NCI-H128 (cell line): Measurements from ENCODE around the gene CPNE7.
"Not testable (repeated sequence)": the region's sequence is repeated elsewhere in the genome, so short reads cannot be mapped to it uniquely, and the experiment has no call there.

Source experiments
- DNase-seq: peaks from one replicate; lab custom pipeline; 2025; ENCODE audit not compliant: unreplicated experiment; lab: John Stamatoyannopoulos, UW

CPNE7 gene

DNA sequence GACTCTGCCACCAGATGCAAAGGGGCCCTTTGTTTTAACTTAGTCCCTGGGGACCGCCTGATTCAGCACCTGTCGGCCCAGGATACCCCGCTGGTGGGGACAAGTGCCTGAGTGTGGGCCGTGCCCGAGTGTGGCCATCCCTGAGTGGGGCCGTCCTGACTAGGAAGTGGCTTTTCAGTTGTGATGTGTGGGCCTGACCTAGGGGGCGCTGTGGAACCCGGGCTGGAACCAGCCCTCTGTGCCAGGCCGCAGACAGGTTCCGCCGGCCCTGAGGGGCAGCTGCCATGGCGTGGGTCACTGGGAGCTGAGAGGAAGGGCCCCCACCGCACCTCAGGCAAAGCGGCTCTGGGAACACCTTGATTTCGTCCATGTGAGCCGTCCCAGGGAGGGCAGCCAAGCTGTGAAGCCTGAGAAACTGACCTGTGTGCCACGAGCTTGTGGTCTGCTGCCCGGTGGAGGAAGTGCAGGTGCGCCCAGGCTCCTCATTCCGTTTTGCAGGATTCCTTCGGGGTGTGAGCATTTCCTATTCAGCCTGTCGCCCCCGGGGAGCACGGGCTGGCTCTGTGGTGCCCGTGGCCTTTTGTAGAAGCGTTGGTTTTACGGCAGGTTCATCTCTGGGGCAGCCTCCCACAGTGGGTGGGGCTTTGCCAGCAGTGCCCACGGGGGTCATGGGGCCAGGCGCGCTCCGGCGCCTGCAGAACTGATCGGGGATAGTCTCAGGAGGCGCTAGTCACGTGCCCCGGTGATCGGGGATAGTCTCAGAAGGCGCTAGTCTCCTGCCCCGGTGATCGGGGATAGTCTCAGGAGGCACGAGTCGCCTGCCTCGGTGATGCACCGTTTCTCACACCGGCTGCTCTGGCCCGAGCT is 9.8 kb upstream of the CPNE7 start:
- no peak for DNase-seq

DNA sequence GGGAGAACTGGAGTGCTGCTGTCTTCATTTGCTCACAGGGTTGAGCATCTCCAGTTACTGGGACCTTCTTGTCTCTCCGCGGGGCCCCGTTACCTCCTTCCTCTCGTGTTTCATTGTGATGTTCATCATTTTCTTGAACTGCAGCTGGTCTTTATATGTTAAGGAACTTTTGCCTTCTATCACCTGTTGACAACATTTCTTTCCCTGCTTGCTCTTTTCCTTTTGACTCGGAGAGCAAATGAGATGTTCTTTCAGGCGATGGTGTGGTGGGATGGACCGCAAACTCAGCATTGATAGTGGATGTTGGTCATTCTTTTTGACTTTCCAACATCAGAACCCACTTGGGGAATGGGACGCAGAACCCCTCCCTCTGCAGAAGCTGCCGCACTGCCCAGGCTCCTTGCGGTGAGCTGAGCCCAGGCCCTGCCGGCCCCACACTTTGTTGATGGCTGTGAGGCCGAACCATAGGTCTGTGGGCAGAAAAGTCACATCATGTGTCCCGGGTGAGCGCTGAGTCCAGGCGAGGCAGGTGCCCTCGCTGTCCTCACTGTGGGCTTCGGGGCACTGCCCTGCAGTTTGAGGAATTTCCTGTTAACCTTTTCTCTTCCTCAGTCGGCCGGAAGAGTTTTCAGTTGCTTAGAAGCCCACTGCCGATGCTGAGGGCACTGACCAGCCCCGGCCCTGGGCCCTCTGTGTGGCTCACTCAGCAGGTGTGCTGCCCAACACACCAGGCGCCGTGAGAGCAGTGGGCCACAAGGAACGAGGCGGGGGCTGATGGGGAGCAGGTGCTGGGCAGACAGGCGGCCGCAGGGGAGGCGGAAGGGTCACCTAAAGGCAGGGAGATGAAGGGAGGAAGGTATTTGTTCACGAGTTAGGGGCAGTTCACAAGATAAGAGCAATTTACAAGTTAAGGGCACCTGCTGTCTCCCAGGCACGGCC is 7.6 kb upstream of the CPNE7 start:
- DNase-seq = no peak

DNA sequence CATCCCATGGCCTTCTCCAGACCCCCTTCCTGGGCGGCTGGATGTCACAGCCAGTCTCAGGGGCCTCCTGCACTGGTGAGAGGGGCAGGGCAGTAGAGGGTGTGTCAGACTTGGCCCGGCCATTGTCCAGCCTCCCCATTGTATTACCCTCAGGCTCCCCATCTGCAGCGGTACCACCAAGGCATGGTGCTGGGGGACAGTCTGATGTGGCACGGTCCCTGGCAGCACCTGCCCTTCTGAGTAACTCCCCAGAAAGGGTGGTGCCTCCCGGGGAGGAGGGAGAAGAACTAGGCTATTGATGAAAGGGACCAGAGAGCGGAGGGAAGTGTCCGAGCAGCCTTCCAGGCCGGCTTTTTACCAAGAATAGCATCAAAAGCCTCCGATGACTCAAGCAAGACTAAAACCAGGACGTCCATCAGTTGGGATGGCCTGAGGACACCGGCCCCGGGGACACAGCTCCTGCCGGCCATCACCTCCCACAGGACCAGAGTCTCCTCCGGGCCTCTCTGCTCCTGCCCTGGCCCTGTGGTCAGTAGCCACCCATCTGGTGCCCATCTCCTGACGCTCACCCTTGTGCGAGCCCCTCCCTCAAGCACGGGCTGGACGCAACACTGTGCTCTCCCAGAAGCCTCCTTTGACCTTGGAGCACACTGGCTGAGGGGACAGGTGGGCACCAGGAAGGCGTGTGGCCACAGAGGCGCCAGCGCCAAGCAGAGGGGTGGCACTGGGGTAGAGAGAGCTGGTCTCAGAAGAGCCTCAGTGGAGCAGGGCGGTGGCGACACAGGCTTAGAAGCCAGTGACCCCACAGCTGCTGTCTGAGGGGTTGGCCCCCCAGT is 5.8 kb upstream of the CPNE7 start:
- no peak for DNase-seq

DNA sequence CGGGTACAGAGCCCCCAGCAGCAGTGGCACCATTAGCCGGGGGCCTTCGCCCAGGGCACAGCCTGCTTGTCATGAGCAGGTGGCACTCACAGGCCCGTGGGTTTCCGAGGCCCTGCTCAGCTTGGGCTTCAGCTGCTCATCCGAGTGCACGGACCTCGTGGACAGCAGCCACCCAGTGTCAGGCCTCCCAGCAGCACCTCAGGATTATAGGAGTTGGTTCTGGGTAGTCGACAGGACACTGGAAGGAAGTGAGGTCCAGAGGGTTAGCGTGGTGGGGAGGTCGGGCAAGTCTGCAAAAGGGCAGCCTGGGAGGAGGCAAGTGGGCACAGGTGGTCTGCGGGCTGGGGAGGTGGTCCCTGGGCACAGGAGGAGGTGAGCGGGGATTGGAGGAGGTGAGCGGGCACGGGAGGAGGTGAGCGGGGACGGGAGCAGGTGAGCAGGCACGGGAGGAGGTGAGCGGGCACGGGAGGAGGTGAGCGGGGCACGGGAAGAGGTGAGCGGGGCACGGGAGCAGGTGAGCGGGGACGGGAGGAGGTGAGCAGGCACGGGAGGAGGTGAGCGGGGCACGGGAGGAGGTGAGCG is 5.1 kb upstream of the CPNE7 start:
- DNase-seq = no peak

DNA sequence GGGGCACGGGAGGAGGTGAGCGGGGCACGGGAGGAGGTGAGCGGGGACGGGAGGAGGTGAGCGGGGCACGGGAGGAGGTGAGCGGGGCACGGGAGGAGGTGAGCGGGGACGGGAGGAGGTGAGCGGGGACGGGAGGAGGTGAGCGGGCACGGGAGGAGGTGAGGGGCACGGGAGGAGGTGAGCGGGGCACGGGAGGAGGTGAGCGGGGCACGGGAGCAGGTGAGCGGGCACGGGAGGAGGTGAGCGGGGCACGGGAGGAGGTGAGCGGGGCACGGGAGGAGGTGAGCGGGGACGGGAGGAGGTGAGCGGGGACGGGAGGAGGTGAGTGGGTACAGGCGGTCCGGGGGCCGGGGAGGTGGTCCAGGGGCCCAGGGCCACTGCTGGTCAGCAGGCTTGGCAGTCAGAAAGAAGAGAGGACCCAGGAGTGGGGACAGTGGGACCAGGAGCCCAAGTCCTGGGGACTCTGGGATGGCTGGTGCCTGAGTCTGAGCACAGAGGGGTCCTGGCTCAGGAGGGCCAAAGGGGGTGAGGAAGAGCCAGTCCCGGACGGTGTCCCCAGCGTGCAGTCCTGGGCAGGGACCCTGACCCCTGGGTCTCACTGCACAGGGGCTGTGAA is 4.5 kb upstream of the CPNE7 start:
- DNase-seq = not testable (repeated sequence)

DNA sequence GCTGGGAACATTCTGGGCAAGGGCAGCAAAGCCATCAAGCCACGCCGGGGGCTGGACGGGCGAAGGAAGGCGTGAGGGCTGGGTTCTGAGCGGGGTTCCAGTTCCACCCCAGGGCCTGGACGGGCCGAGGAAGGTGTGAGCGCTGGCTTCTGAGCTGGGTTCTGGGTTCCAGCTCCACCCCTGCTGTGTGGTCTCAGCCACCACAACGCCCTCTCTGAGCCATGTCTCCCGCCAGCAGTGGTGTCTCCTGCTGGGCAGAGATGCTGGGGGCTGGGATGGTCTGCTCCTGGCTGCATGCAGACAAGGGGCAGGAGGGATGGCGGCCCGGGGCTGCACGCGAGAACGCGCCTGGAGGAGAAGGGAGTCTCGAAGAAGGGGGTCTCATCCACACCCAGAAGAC is 3.9 kb upstream of the CPNE7 start:
- DNase-seq = no peak

DNA sequence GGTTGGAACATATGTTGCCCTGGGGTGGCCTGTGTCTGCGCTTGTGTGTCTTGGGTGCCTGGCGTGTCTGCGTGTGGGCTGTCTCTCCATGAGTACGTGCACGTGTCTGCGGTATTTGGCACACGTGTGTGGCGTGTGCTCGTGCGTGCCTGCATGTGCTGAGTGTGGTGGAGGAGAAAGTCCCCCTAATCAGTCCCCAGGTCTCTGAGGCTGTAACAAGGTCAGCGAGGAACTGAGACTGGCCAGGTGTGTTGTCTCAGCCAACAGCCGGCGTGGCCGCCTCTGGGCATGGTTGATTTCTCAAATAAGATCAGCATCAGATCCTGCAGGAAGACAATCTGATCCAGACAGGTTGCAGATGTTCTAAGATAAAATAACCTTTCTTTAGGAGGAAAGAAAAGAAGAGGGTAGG is 3.5 kb upstream of the CPNE7 start:
- no peak for DNase-seq

DNA sequence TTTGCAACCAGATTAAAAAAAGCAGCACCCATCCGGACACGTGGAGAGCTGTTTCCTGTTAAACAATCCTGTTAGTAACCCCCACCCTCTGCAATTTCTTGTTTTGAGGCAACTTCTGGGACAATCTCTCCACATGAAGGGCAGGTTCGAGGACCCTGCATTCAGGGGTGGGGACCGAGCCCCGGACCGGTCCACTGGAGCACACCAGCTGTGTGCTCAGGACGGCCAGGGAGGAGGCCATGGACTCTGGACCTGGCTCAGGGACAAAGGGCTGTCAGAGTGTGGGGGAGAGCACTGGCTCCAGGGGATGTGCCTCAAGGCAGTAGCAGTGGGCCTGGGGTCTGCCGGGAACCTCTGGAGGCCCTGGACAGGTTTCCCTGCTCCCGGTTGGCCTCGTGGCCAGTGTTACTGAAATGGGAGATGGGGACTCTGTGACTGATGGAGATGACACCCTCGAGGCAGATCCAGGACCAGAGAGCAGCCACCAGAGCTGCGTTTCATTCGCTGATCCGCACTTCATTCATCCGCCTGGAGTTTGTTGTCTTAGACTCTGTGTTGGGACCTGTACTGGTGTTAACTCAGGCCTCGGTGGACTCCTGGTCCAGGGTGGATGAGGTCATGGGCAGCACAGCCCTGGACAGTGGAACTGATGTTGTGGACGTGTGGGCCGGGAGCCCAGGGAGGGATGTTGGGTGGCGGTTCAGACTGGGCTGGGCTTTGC is 2.9 kb upstream of the CPNE7 start:
- DNase-seq = no peak

DNA sequence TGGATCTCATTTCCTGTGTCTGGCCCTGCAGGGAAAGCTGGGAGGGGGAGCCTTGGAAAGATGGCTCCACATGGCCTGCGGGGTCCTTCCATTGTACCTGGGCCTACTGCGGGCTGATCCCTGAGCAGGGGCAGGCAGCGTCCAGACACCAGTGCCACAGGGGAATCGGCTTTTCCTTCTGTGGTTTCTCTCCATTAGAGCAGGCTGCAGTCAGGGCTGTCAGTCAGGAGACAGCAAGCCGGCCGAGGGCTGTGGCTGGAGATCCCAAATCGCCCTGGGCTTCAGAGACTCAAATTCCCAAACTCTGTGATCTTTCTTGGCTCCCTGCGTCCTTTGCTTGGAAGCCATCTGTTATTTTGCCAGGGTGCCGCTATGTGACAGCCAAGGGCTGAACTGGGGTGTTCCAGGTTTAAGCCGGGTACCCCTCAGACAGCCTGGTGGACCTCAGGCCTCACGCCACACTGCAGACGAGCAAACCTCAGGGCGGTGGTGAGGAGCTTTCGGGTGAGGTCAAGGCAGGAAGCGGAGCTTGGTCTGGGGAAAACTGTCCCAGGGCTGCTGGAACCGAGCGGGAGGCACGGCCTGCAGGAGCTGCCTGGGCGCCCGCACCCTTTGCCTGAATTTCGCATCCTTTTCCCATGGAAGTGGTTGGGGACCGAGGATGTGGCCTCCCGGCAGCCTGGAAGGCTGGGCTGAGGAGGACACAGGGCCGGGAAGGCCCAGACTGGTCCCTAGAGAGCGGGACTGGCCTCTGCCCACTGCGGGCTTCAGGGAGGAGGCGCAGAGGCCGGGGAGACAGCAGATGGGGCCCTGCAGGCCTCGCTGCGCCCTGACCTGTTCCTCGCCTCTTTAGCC is 1.5 kb upstream of the CPNE7 start:
- DNase-seq = no peak

DNA sequence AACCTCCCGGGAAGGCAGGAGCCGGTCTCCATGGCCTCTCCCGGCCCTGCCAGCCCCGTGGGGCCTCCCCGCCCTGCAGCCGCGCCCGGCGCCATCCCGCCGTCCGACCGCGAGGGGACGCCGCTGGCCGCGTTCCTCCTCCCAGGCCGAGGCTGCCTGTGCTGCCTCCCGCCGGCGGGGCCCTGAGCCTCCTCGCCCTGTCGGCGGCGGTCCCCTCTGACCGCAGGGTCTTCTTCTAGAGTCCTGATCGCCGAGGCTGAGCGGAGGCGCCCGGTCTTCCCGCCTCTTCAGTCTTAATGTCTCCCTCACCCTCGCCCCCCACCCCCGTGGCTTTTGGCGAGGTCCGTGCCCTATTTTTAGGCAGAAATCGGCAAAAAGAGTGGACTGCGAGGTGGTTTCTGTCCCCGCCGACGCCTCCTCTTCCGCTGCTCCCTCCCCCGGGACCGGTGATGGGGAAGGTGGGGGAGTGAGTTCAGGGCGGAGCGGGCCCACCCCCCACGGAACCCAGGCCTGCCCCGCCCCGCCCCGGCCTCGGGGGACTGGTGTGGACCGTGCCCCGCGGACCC is 794 bp upstream of the CPNE7 start:
- no peak for DNase-seq

DNA sequence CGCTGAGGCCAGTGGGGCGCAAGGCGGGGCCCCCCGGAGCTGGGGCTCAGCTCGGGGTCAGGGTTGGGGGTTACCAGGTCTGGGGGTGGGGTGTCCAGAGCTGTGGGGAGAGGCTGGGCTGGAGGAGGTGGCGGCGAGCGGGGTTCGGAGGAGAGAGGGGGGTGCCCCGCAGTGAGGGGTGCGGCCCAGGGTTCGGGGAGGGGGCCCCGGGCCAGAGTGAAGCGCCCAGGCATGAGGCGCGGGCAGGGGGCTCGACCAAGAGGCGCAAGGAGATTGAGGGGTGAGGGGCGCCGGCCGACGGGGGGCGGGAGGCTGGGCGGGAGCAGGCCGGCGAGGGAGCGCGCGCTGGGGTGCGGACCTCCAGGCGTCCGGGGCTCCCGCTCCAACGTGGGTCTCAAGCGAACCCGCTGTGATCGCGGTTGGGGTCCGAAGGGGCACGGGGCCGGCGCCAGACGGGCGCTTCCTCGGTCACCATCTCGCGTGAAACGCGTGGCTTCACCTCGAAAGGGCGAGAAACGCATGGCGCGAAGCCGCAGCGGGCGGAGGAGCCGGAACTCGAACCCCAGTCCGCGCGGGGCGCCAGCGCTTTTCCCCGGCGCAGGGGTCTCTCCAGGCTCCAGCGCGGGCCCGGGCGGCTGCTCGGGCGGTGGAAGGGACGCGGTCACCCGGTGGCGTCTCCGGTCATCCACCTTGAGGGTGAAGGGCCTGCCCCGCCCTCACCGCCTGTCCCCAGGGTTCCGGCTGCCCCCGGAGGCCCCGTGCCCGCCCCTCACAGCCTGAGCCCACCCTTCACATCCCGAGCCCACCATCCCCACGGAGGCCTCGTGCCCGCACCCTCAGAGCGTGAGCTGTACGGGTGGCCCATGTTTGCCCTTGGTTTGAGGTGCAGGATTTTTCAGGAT is 846 bp downstream of the CPNE7 start:
- DNase-seq = no peak

DNA sequence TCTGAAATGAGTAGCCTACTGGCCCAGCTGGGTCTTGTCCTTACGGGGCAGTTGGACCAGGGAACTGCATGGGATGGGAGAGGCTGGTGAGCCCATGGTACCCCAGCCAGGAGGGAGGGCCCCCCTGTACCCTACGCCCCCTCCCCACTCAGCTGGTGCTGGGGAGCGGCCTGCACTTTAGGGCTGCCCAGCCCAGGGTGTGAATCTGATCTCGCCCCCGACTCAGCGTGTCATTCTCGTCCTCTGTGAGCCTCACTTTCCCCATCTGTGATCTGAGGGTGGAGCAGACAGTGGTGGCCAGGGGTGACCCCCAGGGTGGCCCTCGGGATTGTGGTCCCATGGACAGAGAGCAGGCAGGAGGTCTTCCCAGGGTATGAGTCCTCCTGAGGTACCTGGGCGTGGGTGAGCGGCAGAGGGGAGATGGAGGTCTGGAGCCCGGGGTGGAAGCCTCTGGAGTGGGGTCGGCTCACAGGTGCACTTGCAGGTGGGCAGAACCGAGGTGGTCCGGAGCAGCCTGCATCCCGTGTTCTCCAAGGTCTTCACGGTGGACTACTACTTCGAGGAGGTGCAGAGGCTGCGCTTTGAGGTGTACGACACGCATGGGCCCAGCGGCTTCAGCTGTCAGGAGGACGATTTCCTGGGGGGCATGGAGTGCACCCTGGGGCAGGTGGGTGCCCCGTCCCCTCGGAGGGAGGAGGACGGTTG is 1.6 kb downstream of the CPNE7 start:
- DNase-seq = no peak

DNA sequence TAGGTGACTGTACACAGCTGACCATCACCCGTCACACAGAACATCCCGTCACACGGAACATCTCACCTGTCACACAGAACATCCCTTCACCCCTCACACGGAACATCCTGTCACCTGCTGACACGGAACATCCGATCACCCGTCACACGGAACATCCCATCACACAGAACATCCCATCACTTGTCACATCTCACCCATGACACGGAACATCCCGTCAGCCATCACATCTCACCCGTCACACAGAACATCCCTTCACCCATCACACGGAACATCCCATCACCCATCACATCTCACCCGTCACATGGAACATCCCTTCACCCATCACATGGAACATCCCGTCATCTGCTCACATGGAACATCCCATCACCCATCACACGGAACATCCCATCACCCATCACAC is 3.8 kb downstream of the CPNE7 start:
- DNase-seq = no peak

DNA sequence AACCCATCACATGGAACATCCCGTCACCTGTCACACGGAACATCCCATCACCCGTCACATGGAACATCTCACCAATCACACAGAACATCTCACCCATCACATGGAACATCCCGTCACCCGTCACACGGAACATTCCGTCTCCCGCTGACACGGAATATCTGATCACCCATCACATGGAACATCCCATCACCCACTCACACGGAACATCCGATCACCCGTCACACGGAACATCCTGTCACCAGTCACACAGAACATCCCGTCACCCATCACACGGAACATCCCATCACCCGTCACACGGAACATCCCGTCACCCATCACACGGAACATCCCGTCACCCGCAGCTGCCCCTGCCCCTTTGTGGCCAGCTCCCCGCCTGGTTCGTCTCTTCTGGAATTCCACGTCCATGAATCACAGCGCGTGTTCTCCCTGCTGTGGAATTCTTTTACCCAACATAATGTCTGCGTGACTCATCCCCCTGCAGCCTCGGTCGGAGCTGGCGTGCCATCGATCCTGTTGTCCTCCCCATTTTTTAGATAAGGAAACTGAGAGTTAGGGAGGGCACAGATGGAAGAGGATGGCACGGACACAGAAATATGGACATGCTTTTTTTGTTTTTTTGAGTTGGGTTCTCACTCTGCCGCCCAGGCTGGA is 5.6 kb downstream of the CPNE7 start:
- DNase-seq = no peak

DNA sequence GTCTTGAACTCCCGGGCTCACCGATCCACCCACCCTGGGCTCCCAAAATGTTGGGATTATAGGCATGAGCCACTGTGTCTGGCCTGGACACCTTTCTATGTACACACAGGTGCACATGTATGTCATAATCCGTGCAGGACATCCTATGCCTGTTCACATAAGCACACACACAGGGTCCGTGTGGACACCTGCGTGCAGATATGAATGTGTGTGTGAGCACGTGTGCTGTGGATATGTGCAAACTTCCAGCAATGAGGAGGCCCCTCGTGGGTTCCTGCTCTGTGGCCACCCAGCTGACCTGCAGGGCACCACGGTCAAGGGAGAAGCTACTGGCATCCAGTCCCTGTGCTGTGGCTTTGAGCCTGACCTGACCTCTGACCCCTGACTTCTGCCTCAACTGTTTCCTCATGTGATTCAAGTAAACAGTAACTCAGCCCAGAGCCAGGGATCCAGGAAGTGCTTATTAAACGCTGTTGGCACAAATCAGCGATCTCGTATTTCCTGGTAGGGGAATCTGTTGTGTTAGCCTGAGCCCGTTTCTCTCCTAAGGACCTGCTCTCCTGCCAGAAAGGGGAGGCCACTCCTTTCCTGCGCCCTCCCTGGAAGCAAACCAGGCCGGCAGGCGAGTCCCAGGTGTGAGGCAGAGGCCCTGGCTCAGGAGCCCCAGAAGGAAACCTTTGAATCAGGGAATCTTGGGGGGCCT is 6.5 kb downstream of the CPNE7 start:
- DNase-seq = no peak
